HG03439 (cell line): ENCODE measurements around the gene MORF4L2.
"Not testable (repeated sequence)": the region's sequence is repeated elsewhere in the genome, so short reads cannot be mapped to it uniquely, and the experiment has no call there.

Experiments
- ATAC-seq: cut with Tn5 transposase; IDR thresholded peaks from one replicate; pipeline ENCODE4 v1.9.1; 2021; ENCODE audit warnings: mild to moderate bottlenecking, moderate library complexity; ENCODE audit not compliant: unreplicated experiment

The MORF4L2 gene

DNA sequence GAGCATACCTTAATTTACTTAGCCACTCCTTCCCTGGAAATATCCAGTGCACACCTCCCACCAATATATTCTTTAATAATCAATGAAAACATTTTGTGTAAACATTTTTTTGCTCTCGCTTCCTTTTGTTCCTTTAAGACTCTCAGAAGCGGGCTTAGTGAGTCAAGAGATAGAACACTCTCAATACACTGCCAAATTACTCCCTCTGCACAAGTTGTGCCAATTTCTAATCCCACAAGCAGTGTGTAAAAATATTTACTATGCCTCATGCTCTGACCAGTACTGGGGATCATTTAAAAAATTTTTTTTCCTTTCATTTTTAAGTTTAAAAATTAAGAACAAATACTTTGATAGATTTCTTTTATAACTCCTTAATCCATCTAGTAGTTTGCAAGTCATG, 5.1 kb downstream of the MORF4L2 start:
- ATAC-seq = no peak

DNA sequence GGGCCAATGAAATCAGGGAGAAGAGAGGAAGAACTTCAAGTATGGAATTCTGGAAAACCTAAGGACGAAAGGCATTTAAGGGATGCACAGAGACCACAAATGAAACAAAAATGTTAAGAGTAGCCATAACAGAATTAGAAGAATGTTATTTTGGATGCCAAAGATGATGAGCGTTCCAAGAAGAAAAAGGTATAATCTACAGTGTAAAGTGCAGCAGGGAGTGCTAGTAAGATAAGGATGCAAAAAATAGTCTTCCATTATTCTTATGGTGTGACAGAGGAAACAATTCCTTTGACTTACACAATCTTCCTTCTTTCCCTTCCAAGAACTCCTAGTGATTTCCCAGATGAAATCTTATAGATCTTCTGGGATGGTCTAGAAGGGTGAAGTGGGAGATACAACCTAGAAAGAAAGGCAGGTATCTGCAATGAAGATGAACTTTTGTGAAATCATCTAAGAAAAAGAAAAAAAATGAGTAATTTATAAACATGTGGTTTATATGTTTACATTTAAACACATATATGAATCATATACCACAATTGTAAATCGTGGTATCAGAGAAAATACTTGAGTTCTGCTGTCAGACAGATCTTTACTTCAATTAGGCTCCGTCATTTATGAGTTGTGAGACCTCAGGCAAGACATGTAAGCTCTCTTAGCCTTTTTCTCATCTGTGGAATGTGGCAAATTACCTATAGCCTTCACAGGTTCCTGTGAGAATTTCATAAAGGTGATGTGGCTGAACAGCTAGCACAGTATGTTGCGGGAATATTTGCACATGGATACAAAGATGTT, 8.1 kb downstream of the MORF4L2 start:
- no peak for ATAC-seq

DNA sequence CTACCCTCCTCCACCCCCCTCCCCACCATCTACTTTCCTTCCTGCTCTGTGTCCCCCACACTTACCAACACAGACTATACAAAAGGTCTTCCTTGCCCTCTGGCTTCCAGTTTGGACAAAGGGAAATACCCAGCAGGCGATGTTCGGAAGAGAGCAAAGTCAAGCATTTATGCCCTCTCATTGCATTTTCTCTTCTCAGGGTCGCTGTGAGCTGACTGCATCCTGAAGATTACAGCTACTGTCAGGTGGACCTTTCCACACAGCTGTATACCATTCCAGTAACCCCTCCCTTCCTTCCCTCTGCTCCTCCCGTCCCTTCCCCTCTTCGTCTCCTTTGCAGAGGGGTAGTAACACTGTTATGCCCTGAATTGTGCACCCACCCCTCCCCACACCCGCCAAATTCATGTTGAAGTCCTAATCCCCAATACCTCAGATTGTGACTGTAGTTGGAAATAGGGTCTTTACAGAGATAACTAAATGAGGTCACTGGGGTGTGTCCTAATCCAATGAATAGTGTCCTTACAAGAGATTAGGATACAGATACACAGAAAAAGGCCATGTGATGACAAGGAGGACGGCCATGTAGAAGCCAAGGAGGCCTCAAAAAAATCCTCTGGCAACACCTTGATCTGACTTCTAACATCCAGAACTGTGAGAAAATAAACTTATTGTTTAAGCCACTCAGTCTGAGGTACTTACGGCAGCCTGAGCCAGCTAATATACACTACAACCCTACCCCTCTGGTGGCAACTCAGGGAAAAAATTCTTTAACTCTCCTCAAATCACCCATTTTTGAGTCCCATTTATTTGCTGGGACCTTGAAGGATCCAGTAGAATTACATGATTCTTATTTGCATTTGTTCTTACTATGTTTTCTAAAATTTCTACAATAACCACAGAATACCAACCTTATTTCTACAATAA, 11.7 kb downstream of the MORF4L2 start:
- ATAC-seq = no peak

DNA sequence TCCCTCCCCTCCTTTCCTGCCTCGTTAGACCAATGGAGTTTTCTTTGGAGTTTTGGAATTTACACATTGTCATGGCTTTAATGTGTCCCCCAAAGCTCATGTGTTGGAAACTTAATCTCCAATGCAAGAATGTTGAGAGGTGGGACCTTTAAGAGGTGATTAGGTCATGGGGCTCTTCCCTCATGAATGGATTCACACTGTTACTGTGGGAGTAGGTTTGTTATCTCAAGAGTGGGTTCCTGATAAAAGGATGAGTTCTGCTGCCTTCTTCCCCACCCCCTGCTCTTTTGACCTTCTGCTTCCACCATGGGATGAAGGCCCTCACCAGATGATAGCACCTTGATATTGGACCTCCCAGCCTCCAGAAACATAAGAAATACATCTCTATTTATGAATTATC, 16.8 kb downstream of the MORF4L2 start:
- ATAC-seq = no peak

DNA sequence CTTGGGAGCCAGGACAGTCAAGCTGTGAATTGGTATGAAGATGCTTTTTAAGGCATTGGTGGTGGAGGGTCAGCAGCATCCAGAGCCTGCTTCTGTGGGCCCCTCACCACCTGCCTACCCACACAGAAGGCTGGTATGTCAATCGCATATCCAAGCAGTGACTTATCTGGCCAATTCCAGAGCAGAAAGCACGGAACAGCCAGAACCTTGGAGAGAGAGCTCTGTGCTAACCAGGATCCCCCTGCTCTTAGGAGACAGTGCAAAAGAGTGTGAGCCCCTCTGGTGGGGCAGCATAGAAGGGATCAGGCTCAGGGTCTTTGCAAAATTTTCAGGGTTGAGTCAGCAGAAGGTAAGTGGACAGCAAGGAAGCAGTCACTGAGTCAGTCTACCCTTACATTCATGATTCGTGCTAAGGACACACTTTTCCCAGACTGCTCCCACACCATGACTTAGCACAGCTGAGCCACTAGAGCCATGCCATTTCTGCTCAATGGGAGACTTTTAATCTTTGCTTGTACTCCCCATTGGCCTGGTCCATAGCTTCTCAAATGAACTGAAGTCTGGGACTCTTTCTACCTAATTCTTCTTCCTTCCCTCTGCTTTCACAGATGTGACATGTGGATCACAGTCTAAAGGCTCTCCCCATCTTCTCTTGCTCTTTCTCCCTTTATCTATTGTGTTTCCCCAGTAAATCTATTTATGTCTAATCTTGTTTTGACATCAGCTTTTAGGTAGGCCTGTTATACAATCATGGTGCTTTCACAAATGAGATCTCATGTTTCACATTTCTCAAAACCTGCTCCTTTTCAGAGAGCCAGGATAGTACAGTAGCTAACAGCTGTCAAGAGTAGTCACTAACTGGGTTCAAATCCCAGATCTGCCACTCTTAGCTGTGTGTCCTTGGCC, 20.0 kb downstream of the MORF4L2 start:
- ATAC-seq = no peak

DNA sequence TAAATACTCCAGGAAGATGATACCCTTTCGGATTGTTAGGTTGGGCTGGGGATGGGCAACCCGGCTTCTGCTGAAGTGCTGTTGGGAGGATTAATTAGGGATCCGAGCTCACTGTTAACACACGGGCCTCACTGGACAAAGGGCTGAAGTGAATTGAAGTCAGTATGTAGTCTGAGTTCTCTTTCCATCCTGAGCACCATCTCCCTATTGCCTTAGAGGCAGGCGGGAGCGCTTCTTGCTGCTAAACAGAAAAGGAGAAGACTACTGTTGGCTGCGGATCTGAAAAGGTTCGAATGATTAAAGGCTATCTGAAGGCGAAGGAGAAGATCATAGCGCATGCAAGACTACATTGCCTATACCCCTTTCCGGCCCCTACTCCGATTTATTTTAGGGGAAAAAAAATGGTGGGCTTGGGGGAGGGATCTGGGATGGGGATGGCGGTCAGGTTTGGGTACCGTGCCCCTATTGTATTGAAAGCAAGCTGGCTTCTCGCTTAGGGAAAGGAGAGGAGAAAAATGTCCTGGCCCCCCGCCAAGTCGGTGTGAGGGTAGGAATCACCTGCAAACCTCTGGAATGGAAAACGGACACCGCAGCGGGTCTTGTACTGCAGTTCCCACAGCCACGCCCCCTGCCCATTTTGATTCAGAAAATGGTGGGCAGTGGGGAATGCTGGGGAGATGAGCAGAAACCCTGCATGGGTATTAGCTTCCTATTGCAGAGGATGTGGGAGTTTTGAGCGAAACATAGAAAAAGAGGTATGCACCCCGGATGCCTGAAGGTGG, 22.3 kb downstream of the MORF4L2 start:
- no peak for ATAC-seq

DNA sequence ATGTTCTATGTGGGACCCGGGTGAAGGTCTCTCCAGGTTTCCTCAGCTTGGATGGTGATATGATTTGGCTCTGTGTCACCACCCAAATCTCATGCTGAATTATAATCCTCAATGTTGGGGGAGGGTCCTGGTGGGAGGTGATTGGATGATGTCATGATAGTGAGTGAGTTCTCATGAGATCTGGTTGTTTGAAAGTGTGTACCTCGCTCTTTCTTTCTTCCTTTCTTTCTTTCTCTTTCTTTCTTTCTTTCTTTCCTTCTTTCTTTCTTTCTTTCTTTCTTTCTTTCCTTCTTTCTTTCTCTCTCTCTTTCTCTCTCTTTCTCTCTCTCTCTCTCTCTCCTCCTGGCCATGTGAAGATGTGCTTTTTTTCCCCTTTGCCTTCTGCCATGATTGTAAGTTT, 27.0 kb downstream of the MORF4L2 start:
- ATAC-seq = not testable (repeated sequence)

DNA sequence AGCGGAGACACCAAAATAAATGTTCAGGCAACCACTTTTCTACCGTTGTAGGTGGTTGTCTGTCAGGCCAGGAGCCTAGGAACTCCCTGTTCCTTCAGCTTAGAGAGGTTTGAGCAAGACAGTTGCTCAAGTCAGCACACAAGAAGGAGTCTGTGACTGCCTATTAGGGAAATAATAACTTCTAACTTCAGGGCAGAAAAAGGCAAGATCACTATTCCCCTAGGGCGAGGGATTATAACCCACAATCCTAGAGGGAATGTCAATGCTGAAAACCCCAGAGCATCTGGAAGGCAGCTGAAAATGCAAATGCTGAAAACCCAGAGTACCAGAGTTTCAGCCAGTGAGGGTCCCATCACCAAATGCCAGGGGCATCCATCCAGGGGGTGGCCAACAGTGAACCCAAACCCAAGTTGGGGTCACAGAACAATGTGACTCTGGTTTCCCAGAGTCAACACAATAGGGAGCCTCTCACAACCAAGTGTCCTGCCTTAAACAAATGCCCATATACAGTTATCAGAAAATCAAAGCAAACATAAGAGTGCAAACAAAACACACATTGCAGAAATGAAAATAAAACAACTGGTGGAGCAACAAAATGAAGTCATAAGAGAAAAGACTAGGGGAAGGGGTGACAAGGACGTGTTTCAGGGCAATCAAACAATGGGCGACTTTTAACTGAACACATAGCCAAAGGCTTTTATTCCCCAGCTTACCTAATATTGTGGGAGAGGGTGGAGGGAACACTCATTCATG, 27.6 kb downstream of the MORF4L2 start:
- ATAC-seq = no peak

DNA sequence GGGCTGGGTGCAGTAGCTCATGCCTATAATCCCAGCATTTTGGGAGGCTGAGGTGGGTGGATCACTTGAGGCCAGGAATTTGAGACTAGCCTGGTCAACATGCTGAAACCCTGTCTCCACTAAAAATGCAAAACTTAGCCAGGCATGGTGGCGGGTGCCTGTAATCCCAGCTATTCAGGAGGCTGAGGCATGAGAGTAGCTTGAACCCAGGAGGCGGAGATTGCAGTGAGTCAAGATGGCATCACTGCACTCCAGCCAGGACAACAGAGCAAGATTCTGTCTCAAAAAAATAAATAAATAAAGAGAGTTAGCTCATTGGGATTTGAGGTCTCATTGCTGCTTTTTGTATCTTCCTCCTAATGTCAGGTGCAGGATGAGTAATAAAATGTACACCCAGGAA, 29.4 kb downstream of the MORF4L2 start:
- ATAC-seq = not testable (repeated sequence)

DNA sequence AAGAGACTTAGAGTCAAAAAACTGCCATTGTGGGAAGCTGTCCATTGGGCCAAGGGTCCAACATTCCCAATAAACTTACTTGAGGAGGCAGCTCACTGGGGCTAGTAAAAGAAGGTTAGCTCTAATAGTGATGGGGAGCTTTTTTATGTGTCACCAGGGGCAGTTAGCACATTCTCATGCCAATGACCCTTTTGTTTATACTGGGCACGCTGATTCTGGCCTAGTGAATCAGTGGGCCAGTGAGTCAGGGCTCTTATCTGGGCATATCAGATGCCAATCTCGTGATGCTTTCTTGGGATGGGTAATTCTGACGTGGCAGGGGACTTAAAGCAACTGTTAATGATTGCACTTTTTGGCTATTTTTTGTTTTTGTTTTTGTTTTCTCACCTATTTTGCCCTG, 29.9 kb downstream of the MORF4L2 start:
- ATAC-seq = no peak

DNA sequence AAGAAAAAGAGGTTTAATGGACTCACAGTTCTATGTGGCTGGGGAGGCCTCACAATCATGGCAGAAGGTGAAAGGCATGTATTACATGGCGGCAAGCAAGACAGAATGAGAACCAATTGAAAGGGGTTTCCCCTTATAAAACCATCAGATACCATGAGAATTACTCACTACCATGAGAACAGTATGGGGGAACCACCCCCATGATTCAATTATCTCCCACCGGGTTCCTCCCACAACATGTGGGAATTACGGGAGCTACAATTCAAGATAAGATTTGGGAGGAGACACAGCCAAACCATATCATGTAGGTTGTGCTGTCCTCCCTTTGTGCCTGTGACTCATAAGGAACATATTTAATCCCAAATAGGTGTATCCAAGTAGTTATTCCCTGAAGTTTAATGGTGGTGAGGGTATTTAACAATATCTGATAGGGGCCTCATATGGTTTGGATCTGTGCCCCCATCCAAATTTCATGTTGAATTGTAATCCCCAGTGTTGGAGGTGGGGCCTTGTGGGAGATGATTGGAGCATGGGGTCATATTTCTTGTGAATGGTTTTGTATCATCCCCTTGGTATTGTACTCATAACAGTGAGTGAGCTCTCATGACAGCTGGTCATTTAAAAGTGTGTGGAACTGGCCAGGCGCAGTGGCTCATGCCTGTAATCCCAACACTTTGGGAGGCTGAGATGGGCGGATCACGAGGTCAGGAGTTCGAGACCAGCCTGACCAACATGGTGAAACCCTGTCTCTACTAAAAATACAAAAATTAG, 31.1 kb downstream of the MORF4L2 start:
- not testable (repeated sequence) for ATAC-seq

DNA sequence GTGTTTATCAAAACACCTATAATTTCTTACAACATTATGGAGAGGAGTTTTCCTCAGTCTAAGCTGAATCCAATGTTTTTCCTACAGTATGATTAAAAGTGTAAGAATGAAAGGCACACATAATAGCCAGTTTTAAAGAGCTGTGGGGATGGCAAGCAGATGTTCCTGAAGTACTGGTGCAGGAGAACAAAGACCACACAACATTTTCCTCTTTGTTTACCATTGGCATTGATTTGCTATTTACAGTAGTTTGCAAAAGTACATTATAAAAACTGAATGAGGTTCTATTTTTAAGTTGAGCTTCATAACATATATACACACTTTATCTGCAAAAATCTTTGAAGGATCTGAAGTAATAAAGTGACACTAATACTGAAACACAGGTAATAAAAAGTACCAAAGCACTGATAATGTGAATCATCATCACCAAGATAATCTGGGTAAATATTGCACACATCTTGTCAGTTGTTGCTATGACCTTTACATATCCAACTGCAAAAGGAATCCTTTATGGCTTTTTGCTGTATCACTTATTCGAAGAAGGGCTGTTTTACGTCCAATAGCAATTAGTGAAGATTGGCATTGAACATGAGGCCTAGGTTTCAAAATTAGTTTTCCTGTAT, 35.2 kb downstream of the MORF4L2 start:
- no peak for ATAC-seq

DNA sequence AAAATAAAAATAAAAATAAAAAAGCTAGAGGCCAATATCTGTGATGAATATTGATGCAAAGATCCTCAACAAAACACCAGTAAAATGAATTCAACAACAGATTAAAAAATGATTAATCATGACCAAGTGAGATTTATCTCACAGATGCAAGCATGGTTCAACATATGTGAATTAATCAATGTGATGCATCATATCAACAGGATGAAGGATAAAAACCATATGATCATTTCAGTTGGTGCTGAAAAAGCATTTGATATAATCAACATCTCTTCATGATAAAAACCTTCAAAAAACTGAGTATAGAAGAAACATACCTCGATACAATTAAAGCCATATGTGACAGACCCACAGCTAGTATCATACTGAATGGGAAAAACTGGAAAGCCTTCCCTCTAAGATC, 38.9 kb downstream of the MORF4L2 start:
- no peak for ATAC-seq

DNA sequence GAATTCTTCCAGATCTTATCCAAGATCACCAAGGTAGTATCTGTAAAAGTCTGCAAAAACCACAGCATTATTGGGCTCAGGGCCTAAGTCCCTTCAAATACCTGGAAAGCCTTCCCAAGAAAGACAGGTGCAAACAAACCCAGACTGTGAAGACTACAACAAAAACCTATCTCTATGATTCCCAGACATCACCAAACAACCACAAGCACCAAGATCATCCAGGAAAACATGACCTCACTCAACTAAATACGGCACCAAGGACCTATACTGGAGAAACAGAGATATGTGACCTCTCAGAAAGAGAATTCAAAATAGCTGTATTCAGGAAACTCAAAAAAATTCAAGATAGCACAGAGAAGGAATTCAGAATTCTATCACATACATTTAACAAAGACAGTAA, 42.4 kb downstream of the MORF4L2 start:
- ATAC-seq = no peak

DNA sequence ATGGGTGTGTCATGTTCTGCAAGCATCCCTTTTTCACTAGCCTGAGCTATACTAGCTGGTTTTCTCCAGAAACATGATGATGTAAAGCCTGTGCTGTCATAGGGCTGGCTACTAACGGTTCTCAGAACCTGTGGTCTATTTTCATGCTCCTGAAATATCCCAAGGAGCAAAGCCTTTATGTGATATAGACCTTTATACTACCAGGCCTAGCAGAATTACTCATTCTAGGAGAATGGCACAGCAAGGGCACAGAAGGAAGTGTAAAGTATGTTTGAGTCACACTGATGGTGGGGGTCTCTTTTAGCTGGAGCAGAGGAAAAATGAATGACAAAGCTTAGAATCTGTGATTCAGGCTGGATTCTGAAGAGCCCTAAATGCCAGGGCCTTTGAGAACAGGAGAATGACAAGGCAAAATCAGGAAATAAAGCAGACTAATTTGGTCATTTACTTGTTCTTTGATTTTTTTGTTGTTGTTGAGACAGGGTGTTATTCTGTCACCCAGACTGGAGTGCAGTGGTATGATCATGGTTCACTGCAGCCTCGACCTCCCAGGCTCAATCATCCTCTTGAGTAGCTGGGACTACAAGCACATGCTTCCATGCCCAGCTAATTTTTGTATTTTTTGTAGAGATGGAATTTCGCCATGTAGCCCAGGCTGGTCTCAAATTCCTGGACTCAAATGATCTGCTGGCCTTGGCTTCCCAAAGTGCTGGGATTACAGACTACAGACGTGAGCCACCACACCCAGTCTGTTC, 45.9 kb downstream of the MORF4L2 start:
- no peak for ATAC-seq

DNA sequence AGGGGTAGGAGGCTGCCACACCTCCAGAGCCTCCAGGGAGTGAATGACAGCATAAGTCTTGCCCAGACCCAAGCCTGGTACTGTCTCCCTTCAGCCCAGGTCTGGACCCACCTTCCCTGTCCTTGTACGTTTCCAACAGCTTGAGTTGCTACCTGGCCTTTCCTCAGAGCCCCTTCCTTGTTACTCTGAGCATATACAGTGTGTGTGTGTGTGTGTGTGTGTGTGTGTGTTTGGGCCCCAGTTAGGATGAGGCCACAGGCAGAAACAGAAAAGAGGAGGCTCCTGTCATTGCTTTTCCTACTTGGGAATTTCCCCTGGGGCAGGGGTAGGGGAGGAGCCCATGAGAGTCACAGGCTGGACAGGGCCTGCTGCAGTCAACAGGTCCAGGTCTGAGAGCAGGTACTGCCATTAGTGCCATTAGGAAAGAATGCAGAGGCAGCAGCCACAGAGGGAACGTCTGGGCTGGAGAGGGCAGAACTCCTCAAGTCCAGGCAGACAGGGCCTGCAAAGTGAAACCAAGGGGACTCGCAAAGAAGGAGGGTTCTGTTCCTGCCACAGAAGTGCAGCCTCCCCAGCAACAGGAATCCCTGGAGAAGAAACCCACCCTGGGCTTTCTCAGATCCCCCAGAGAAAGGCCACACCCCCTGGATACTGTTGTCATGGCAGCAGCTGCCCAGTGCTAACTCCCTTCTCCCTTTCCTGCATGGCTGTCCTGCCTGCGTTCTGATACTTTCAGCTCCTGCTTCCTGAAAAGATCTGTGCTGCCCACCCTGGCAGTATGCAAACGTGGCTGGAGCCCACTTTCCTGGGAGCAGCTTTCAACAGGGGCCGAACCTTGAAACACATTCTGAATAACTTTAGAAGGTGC, 47.8 kb downstream of the MORF4L2 start:
- ATAC-seq = not testable (repeated sequence)
